ENCODE results near the gene S1PR5. TPM values are rescaled to one million over a fixed set of nuclear protein-coding genes. Genes with fewer than 3 reads are reported as not detected.

S1PR5 gene
- total and polyA plus RNA-seq, 9 of the 15 experiments (the other 6 are each of a cell fraction or from before 2014, with no cell fraction given) = 0.03 to 0.54 (median 0.35) TPM; not detected in 4

DNA sequence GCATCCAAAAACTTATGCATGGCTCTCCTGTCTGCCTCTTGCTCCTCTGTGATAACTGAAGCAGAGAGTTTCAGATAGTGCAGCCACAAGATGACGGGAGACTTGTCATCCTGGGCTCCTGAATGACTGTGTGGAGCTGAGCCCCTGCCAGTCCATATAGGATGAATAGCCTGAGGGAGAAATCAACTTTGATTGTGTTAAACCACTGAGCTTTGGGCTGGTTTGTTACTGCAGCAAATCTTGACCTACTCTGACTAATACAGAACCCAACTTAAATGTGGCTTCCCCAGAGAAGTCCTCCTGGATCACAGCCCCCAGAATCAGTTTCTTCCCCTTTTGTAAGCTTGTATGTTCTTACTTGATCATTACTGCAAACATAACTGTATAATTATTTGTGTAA lies 15.2 kb upstream of the S1PR5 start:
- BruUV-seq (replicated peaks) = no TSS peak
- no peak overlapping the region for H3K27ac ChIP-seq (ENCODE audit: extremely low read depth, low read depth, low read length)
- no peak overlapping the region for H3K4me3 ChIP-seq
- H3K4me2 ChIP-seq (ENCODE audit: insufficient read depth, low read length) = no peak overlapping the region
- DNase-seq (ENCODE audit: extremely low read depth in 1 of 4, low spot score in 3 of 4) = no peak
- H3K4me1 ChIP-seq (replicated peaks in 1 of 2; ENCODE audit: control insufficient read depth in 2 of 2, insufficient read depth in 2 of 2, low read length in 2 of 2) = peaks cover 0 to 6% of the 10 kb centered on the region in 2 experiments; a peak in 2 of 5 replicates
- no peak overlapping the region for H2AFZ ChIP-seq (ENCODE audit: low read depth, low read length)
- H3K9me3 ChIP-seq (replicated peaks; ENCODE audit: control insufficient read depth, insufficient read depth, low read depth, low read length) = no peaks in the 10 kb centered on the region
- no peaks in the 10 kb centered on the region for H3K27me3 ChIP-seq (ENCODE audit: control insufficient read depth in 2 of 2, insufficient read depth in 2 of 2, low read length in 2 of 2)
- no peaks in the 10 kb centered on the region for H3K9me1 ChIP-seq (ENCODE audit: control insufficient read depth, insufficient read depth, low read length)
- no peak for ATAC-seq
- ChIA-PET CTCF (ENCODE audit: low intra/inter-chr PET ratio) (no interaction called here), POLR2A (interaction anchor here (2.6 kb wide), 1 partner anchor 10 kb away, joined by 10 read pairs; no protein-coding TSS in a partner anchor)
- intact Hi-C loops (cut with micrococcal nuclease) = no loop called here
- H4K20me1 ChIP-seq (replicated peaks; ENCODE audit: control insufficient read depth, insufficient read depth, low read length) = no peaks in the 10 kb centered on the region
- WGBS (ENCODE audit: insufficient coverage, low coverage, missing lambda C conversion rate) = 13% methylated on average over 1 of the region's 1 CpG
- in situ Hi-C loops (cut with MboI) = no loop called here
- H3K9ac ChIP-seq (ENCODE audit: insufficient read depth in 1 of 2, low read depth in 2 of 2, low read length in 2 of 2) = no peak overlapping the region
- FAIRE-seq = peak; percentile 6
- no peaks in the 10 kb centered on the region for H3K79me2 ChIP-seq (ENCODE audit: control insufficient read depth, insufficient read depth, low read length)
- H3K36me3 ChIP-seq (ENCODE audit: control insufficient read depth, insufficient read depth, low read length) = no peaks in the 10 kb centered on the region
- no peak for TF ChIP-seq ZNF217 (CRISPR knock-in tag; IDR thresholded peaks at IDR 0.05)
- TF ChIP-seq, protein P1, sequence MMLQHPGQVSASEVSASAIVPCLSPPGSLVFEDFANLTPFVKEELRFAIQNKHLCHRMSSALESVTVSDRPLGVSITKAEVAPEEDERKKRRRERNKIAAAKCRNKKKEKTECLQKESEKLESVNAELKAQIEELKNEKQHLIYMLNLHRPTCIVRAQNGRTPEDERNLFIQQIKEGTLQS (IDR thresholded peaks at IDR 0.05) = no peak
- TF ChIP-seq, protein P1 (CRISPR knock-in tag; conservative IDR thresholded peaks at IDR 0.05) = no peak
- TF ChIP-seq RBM25 (IDR thresholded peaks at IDR 0.05; ENCODE audit: low read depth, low read length, severe bottlenecking) = peak; percentile 69
- no peak for TF ChIP-seq XRCC5 (IDR thresholded peaks at IDR 0.05; ENCODE audit: low read depth, low read length)
- no peak for TF ChIP-seq HNRNPH1 (optimal IDR thresholded peaks at IDR 0.05; ENCODE audit: low read depth, low read length)
- no peak for TF ChIP-seq MYNN (IDR thresholded peaks at IDR 0.05)
- TF ChIP-seq MYNN (CRISPR knock-in tag; IDR thresholded peaks at IDR 0.05) = no peak
- TF ChIP-seq ZNF584 (CRISPR knock-in tag; IDR thresholded peaks at IDR 0.05; ENCODE audit: low read depth) = no peak
- no peak for TF ChIP-seq FOXA3 (CRISPR knock-in tag; conservative IDR thresholded peaks at IDR 0.05 in 1 of 2, IDR thresholded peaks at IDR 0.05 in 1 of 2)
- TF ChIP-seq, protein P2, sequence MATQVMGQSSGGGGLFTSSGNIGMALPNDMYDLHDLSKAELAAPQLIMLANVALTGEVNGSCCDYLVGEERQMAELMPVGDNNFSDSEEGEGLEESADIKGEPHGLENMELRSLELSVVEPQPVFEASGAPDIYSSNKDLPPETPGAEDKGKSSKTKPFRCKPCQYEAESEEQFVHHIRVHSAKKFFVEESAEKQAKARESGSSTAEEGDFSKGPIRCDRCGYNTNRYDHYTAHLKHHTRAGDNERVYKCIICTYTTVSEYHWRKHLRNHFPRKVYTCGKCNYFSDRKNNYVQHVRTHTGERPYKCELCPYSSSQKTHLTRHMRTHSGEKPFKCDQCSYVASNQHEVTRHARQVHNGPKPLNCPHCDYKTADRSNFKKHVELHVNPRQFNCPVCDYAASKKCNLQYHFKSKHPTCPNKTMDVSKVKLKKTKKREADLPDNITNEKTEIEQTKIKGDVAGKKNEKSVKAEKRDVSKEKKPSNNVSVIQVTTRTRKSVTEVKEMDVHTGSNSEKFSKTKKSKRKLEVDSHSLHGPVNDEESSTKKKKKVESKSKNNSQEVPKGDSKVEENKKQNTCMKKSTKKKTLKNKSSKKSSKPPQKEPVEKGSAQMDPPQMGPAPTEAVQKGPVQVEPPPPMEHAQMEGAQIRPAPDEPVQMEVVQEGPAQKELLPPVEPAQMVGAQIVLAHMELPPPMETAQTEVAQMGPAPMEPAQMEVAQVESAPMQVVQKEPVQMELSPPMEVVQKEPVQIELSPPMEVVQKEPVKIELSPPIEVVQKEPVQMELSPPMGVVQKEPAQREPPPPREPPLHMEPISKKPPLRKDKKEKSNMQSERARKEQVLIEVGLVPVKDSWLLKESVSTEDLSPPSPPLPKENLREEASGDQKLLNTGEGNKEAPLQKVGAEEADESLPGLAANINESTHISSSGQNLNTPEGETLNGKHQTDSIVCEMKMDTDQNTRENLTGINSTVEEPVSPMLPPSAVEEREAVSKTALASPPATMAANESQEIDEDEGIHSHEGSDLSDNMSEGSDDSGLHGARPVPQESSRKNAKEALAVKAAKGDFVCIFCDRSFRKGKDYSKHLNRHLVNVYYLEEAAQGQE (IDR thresholded peaks at IDR 0.05; ENCODE audit: borderline replicate concordance) = no peak
- TF ChIP-seq, protein P2 (CRISPR knock-in tag; IDR thresholded peaks at IDR 0.05; ENCODE audit: low read depth) = no peak
- TF ChIP-seq TRIM28 (IDR thresholded peaks at IDR 0.05) = peak; percentile 60; the same call in 1 of the 2 replicates
- TF ChIP-seq ZNF316 (IDR thresholded peaks at IDR 0.05) = no peak
- TF ChIP-seq BCOR (IDR thresholded peaks at IDR 0.05) = peak; percentile 46; the same call in 1 of the 2 replicates
- TF ChIP-seq MAZ (CRISPR knock-in tag; conservative IDR thresholded peaks at IDR 0.05 in 1 of 2, IDR thresholded peaks at IDR 0.05 in 1 of 2) = no peak
- no peak for TF ChIP-seq GTF2E2 (tag; IDR thresholded peaks at IDR 0.05)

Data from K562 (cell line).